ENCODE measurements around the gene BLCAP.

BLCAP gene

DNA sequence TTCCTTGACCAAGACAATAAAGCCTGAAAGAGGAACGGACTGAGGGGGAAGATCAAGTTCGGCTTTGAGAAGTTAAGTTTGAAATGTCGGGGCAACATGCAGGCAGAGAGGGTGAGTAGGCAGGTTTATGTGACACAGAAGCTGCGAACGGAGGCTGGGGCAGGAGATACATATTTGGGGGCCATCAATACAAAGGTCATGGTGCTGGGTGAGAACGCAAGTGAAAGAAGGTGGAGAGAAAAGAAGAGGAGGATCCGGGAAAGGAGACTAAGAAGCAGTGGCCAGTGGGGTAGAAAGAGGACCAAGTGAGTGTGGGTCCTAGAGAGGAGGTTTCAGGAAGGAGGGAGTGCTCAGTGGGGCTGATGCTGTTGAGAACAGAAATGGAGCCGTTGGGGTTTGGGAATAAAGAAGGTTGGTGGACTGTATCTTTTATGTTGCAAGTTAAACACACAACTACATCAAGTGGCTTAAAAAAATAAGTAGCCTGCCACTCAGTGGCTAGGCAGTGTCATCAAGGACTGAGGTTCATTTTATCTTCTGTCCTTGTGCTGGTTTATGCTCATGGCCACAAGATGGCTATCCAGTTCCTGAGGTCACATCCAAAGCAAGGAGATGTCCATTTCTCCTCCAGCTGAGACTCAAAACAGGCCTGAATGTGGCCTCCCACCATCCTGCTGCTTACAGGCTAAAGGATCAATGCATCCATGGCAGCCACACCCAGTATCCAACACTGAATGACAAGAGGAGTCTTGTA lies 1.7 kb upstream of the BLCAP start:
- no peak for DNase-seq

DNA sequence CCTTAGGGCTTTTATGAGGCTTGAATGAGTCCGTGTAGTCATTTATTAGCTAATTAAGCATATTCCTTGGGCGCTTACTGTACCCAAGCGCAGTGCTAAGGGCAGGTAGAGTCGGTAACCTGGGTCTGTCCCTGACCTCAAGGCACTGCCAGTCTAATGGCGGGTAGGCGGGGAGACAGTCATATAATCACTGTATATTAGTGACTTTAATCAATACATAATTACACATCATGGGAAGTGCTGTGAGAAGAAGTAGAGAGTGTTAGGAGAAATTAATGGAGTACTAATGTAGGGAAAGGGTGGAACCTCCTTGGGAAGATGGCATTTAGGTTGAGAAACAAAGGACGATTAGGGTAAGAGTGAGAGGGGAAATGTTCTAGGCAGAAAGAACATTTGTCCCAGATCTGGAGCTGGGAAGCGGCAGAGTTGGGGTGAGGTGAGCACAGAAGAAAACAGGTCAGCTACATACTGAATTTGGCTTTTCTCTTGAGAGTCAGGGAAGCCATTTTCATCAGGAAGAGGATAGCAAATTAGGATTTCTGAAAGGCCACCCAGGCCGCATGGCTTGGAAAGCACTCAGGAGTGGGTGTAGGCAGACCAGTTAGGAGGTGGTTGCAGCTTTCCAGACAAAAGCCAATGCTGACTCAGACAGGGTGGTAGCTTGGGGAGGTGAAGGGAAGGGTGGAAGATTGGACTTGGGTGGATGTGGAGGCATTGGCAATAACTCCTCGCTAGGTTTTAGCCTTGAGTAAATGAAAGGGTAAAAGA lies 954 bp upstream of the BLCAP start:
- DNase-seq: no peak

DNA sequence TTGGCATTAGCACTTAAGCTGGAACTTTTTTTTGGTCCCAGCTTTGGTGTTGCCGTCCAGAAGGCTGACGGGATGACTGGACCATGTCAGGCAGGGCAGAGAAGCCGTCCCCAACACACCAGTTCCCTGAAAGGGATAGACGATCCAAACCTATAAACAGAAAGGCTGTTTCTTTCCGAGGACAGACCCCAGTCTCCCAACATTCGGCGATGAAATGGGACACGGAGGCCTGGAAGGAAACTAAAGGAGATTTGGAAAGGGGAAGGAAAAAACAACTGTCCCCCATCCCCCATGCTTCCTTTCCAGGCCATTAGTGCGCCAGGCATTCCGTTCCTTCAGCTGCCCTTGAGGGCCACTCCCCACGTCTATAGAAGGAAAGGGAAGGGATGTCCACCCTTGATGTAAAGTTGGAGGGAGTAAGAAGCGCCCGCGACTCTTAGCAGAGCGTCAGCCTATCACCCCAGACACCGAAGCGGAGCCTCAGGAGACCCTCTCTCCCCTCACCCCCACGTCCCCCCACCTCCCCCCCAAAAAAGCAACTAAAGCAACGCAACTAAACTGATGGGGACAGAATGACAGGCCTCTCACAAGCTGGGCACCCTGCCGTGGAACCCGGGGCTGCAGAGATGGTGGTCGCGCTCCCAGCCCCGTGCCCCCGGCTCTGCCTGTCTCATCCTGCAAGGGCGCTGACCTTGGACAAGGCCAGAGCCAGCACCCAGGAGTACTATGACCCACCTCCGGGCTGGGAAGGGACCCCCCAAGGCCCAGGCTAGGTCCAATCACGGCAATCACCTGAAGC lies 638 bp downstream of the BLCAP start:
- peak; percentile 18 for DNase-seq

DNA sequence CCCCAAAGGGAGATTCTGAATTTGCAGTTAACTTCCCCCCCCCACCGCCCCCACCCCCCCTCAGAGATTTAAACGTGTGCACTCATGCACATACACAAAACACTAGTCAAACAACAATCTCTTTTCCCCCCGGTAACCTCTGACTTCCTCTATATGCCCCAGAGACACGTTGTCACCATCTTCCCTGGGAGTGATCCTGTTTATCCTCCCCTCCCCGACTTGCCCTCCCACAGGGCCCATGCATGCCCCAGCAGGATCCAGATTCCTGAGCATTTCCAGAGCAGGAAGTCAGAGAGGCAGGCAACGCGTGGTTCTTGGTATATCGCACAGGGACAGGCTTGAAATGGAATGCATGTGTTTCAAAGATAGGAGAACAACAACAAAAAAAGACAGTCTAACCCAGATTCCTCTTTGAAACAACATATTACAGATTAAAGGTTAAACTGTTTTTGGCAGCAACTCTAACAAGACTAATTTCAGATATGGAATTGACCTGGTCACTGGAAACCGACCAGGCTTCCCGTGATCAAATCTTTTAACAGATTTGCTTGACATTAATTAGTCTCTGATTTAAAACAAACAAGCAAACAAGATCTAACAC lies 1.3 kb downstream of the BLCAP start:
- peak; percentile 71 for DNase-seq

DNA sequence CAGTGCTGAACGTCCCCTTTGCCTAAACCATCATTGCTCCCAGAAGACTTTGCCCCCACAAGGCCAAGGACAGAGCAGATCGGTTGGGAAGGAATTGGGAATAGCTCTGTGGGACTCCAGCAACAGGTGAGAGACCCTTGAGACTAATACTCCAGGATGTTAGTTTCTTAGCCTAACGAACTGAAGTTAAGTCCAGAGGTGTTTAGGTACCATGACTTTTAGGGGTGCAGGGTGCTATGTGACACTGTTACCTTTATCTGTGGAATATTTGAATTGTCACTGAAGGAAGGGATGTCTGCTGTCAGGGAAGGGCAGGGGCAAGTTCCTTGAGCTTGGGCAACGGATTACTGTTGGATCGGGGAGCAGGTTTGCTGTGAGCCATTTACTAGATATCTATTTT lies 1.9 kb downstream of the BLCAP start:
- DNase-seq: no peak

DNA sequence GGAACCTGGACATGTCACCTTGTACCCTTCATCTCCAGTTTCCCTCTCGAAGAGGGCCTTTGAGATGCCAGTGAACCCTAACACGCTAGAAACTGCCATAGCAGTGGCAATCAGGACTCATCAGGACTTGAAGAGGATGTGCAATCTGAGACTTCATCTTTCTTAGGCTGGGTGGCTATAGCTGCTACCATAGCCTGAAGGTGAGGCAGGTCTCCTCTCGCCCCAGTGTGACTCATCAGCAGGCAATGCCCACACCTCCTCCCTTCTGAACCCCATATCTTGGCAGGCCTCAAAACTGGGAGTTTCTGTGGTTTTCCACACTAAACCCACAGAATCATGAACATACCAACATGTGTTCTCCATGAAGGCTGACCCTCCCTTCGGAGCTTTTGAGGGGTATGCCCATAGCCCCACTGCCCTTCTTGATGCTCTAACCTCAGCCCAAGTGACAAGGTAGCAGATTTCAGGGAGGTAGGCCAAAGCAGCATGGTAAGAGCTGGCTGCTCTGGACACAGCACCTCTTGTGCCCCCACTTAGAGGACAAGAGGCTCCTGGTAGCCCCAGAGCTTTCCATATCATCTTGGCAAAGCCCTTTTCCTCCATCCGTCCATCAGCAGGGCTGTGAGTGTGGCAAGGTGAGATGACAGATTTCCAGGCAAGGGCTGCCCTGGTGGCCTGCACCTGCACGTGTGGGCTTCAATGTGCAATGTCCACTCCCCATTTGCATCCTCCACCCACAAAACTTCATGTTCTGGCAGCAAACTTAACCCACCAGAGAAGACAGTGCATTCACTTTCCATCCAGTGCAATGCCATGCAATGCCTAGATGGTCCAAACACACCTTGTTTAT lies 2.6 kb downstream of the BLCAP start:
- DNase-seq: no peak

DNA sequence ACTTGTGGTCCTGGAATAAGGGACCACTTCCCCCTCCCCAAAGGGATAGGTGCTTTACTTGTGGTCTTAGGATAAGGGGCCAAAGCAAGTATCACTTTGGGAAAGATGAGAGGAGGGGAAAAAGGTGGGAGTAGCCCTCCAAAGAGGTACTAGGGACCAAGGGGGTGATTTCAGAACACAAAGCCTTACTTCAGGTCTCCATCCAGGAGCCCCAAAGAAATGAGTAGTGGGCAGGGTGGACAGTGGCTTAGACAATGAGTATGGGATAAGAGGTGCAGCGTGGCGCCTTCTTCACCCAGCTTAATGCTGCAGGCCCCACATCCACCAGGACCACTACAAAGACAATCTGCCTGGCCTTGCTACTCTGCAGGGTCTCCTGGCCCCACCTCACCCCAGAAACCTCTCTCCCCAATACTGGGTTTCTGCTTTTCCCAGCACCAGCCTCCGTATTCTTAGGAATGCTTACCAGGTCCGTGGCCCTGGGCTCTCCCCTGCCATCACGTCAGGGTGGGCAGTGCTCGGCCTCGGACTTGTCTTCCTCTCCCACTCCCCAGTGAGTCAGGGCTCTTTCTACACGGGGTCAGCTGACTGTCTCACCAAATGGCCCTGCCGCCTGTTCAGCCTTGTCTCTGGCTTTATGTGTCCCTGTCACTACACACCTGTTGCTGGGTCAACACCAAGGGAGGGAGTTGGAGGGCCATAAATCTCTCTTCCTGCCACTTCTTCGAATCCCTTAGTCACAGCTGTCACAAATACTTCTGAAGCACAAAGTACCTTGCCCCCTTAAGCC lies 3.6 kb downstream of the BLCAP start:
- DNase-seq: peak; percentile 16

DNA sequence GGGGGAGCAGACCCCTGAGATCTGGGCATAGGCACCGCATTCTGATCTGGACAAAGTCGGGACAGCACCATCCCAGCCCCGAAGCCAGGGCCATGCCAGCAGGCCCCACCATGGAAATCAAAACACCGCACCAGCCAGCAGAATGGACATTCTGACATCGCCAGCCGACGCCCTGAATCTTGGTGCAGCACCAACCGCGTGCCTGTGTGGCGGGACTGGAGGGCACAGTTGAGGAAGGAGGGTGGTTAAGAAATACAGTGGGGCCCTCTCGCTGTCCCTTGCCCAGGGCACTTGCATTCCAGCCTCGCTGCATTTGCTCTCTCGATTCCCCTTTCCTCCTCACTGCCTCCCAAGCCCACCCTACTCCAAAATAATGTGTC lies 4.7 kb downstream of the BLCAP start:
- DNase-seq: no peak

DNA sequence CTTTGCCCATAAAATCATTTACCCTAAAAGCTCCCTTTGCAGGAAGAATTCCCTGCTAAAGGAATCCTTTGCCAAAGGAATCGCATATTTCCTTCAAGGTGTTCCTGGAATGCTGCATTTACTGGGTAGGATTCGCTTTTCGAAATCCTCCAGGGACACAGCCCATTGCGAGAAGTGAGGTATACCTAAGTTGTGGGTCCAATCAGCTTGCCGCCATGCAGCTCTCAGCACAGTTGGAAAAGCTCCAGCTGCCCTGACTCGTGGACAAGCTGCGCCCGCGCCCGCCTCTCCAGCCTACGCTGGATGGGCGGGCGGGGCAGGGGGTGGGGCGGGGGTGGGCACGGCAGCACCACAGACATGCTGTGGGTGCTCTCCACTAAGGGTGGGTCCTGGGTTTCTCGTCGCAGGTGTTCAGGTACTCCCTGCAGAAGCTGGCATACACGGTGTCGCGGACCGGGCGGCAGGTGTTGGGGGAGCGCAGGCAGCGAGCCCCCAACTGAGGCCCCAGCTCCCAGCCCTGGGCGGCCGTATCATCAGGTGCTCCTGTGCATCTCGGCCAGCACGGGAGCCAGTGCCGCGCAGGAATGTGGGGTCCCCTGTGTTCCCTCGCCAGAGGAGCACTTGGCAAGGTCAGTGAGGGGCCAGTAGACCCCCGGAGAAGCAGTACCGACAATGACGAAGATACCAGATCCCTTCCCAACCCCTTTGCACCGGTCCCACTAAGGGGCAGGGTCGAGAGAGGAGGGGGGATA lies 5.2 kb downstream of the BLCAP start:
- peak; percentile 44 for DNase-seq

DNA sequence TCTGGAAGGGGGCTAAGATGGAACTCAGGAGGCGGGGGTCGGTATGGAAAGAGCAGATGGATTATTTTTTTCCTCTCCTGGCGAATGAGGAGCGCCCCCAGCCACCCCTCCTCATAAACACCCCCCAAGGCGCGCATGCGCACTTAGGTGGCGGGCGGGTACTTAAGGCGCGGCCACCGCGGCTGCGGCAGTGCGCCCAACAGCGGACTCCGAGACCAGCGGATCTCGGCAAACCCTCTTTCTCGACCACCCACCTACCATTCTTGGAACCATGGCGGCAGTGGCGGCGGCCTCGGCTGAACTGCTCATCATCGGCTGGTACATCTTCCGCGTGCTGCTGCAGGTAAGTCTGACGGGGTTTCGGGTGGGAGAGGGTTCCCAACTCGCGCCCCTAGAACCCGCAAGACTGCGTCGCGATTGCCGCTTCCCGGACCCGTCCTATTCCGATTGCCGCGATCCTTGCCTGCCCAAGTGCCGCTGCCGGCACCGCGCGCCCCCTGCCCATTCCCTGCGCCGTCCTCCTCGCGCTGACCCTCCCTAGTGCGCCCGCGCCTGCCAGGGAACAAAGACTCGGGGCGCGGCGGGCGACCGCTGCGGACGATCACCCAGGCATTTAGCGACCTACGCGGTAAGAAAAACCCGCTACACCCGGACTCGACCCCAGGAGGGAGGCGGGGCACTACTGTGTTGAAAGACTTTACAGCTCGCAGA lies 6.5 kb downstream of the BLCAP start, which contains the start of gene NNAT:
Gene NNAT, plus strand, starts transcription at position 190 of the 711 bp plus-strand sequence. Its CDS starts 82 bp downstream, at position 272.
- no peak for DNase-seq

DNA sequence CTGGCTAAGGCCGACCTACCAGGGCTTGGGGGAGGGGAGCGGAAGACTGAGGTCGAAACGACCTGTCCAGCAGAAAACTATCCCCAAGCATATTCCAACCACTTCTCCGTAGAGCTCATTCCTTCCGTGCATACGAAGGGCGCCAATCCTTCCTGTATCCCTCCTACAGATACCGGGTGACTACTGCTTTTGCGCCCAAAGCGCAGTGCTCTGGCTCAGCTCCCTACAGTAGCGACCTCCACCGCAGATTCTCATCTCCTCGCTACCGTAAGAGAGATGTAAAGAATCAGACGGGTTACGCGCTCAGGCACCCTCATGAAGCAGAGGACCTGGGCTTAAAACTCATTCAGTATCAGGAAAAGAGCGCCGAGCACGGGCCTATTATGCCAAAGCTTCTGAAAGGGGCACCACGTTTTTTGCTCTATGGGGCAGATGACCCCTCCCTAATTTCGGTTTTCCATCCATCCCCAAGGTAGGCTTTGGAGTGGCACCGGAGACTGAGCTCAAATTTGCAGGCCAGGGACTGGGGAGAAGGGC lies 7.2 kb downstream of the BLCAP start:
- no peak for DNase-seq

DNA sequence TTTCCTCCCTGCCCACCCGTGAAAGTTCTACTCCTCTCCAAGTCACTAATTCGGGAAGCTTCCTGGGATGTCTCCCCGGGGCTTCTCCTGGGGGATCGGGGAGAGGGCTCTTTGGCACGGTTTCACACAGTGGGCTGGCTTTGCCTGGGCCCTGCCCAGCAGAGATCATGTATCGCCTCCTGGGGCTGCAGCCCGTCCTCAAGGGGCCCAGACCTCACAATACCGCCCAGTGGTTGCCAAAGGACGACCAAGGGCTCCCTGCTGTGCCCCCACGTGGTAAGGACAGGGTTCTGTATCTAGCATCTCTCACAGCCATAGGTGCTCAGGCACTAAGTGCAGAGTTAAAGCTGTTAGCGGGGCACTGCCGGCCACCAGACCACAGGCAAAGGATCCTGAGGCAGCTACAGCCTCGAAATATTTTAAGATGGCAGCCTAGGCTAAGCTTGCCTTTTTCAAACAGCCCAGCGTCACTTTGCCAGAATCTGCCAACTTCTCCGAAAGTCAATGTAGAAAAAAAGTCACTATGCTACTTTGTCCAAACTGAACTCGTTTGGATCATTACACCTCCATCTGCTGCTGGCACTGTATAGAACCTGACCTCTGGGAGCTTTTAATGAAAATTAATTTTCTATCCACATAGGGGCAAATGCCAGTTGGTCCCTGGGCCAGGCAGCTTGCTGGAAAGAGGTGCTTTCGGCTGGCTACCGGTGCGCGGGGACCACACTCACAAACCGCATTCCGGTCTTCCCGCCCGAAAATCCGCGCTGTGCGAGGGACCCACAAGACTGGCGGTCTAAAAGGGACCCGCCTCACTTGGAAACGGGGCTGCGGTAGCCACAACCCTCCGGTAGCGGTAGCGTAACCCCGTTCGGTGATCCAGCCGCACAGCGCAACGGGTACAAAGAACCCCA lies 7.9 kb downstream of the BLCAP start:
- DNase-seq: peak; percentile 83

DNA sequence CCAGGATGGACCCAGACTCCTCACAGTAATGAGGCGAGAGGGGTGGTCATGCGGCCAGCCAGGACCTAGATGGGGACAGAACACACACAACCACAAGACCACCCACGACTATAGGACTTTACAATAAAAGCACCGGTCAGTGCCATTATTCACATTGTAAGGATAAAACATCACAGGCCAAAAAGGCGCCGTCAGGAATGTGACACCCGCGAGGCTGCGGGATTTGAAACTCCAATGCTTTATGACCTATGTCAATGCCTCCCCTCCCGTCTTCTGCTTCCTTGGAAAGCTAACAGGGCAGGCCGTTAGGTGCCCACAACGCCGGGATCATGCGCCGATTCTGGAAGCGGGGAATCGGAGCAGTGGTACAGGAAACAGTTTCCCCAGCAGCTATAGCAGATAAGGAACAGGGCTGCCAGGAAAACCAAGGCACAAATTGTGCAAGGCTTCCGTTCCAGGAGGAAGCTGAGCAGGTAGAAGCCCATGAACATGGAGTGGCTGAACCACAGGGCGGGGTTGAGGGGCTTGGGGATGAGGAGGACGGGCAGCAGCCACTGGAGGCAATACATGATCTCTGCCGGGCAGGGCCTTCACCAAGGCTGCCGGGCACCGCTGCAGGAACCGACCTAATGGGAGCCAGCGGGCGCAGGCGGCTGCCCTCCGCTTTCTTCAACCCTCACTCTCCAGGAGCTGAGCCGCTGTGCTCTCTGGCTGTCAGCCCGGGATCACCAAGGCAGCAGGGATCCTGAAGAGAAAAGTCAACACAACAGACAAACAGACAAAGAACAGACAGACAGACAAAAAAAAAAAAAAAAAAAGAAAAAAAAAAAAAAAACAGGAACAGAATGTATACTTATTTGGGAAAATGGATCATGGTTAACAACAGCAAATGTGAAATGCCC lies 8.8 kb downstream of the BLCAP start:
- peak; percentile 77 for DNase-seq

DNA sequence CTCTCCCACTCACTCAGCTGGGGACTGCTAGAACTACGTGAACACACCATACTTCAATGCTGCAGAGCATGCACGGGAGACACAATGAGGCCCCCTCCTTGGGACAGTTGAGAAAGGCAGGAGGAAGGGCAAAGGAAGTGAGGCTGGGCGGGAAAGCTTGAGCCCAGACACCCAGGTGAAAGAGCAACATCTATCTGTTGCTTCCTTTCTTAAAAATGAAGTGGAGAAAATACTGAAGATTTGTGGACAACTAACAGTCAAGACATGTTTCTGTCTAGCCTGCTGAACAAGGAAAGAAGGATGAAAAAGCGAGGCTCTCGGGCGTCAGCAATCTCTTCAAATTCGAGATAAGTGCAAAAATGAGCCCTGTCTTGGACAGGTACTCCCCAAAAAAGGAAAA lies 9.6 kb downstream of the BLCAP start:
- DNase-seq: no peak

DNA sequence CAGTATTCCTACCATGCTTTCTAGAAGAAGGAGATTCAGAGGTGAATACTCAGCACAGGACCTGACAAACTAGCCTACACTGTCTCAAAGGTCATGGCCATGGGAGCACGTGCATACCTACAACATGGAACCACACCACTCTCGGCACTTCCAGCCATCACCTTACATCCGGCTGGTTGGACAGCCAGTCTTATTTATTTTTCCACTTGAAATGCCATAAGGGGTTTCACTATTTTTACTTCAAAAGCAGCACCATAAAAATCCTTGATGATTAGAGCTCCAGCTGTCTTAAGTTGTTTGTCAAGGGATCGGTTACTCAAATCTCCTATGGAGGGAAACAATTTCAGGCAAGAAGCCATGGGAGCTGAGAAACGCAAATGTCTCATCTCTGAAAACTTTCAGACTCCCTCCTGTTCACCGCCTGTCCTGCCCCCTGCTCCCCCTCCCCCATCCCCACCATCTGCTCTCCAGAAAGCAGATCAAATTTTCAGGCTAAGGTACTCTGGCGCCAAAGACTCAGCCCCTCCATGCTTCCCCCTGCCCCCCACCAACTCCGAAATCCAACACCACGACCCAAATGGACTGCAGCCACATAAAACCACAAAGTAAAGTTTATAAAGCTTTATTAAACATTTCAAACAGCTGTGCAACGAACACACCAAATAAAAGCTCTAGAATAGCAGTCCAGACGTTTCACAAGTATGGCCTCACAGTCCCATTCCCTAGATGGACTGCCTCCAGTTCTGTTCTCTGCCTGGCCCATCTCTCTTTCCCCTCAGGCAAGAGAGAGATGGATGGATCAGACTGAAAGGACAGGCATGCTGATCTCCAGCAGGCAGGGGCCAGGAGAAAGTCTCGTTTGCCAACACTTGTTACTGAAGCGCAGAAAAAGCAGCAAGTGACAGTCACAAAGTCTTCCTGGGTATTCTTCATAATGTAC lies 10.6 kb downstream of the BLCAP start:
- DNase-seq: peak; percentile 86

DNA sequence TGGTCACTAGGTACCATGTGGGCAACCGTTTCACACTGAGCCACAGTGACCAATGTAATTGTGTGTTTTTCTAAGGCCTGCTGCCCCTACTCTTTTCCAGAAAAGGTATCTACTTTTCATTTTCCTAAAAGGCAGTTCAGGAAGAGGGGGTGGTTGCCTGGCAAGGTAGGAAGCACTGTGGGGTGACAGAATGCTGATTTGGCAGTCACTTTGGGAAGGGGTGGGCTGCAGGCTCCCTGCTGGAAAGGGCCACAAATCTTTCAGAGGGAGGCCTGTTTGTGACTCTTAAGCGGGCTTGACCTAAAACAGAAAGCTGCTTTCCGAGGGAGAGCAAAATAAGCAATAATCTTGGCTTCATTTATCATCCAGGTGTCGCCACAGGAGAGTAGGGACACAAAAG lies 11.8 kb downstream of the BLCAP start:
- DNase-seq: no peak
